B cell (primary cell): Measurements from ENCODE around the gene PIP4K2A. TPM values are rescaled to one million over a fixed set of nuclear protein-coding genes. Genes with fewer than 3 reads are reported as not detected.

Source experiments
- ATAC-seq: fragments of 200-7000 bp; cut with Tn5 transposase; one replicate; pipeline ENCODE4 v1.10.0; 2021; ENCODE audit warnings: low read depth, mild to moderate bottlenecking, moderate number of reproducible peaks, moderate library complexity
- CTCF ChIA-PET: fragments of 350-600 bp; sonication (Branson Sonifier 250); formaldehyde crosslinking; loops from one replicate; lab custom pipeline; 2021; ENCODE audit warnings: antibody characterized with exemption, inconsistent platforms; lab: Charles Lee
- POLR2A ChIA-PET: fragments of 350-600 bp; sonication (Branson Sonifier 250); formaldehyde crosslinking; loops from one replicate; lab custom pipeline; 2021; ENCODE audit warnings: antibody characterized with exemption; lab: Charles Lee
- DNase-seq: peaks from one replicate; pipeline ENCODE4 v3.0.0; 2013
- H2AFZ ChIP-seq: 2 replicates; pipeline ENCODE4 v1.6.1; 2012; ENCODE audit warnings: mild to moderate bottlenecking, low read depth, low read length; ENCODE audit not compliant: insufficient read depth, poor library complexity, severe bottlenecking
- H3K27ac ChIP-seq, 2 donors: 1 replicate in 1 of 2; 2 replicates in 1 of 2; pipeline ENCODE4 v1.5.1; 2012 to 2013; ENCODE audit warnings: low read length in 2 of 2, mild to moderate bottlenecking in 2 of 2, moderate library complexity in 1 of 2
- H3K27me3 ChIP-seq, 4 experiments: fragments of 200-600 bp in 1 of 4; sonication (generic) in 1 of 4; replicated peaks in 1 of 4; 1 replicate in 2 of 4; 2 replicates in 2 of 4; pipeline versions ENCODE4 v1.6.1 to v1.7.0; 2013 to 2016; ENCODE audit warnings: low read length in 3 of 4, mild to moderate bottlenecking in 2 of 4, mixed read lengths in 1 of 4, moderate library complexity in 1 of 4; ENCODE audit not compliant: insufficient read depth in 4 of 4, control insufficient read depth in 3 of 4; ENCODE audit errors: control extremely low read depth in 1 of 4
- H3K36me3 ChIP-seq, 2 experiments: replicated peaks in 1 of 2; 1 replicate in 1 of 2; 2 replicates in 1 of 2; pipeline versions ENCODE4 v1.6.1 to v1.7.1; 2013; ENCODE audit warnings: low read length in 1 of 2; ENCODE audit not compliant: insufficient read depth in 2 of 2, control insufficient read depth in 1 of 2; ENCODE audit errors: control extremely low read depth in 1 of 2, extremely low read depth in 1 of 2
- H3K4me1 ChIP-seq, 2 donors: fragments of 200-600 bp in 1 of 2; sonication (generic) in 1 of 2; 1 replicate in 1 of 2; 2 replicates in 1 of 2; pipeline versions ENCODE4 v1.5.1 to v1.6.1; 2013 to 2017; ENCODE audit warnings: low read length in 2 of 2; ENCODE audit not compliant: control insufficient read depth in 2 of 2, insufficient read depth in 2 of 2
- H3K4me2 ChIP-seq: replicated peaks from 2 replicates; pipeline ENCODE3; 2012; ENCODE audit warnings: mild to moderate bottlenecking, low read depth, low read length; ENCODE audit not compliant: poor library complexity, severe bottlenecking
- H3K4me3 ChIP-seq, 5 experiments: fragments of 200-600 bp in 1 of 5; sonication (generic) in 1 of 5; 1 replicate in 3 of 5; 2 replicates in 2 of 5; pipeline versions ENCODE4 v1.5.1 to v1.7.0; 2011 to 2016; ENCODE audit warnings: low read length in 4 of 5, mild to moderate bottlenecking in 4 of 5, low read depth in 2 of 5, control low read depth in 1 of 5, moderate library complexity in 1 of 5; ENCODE audit not compliant: insufficient read depth in 1 of 5; ENCODE audit errors: control extremely low read depth in 1 of 5, extremely low read depth in 1 of 5
- H3K79me2 ChIP-seq: fragments of 200-600 bp; sonication (generic); one replicate; pipeline ENCODE4 v1.6.0; 2016; ENCODE audit warnings: low read length; ENCODE audit not compliant: control insufficient read depth, insufficient read depth
- H3K9ac ChIP-seq: fragments of 200-600 bp; sonication (generic); 2 replicates; pipeline ENCODE4 v1.6.1; 2017; ENCODE audit warnings: mild to moderate bottlenecking, low read length, moderate library complexity
- H3K9me3 ChIP-seq, 3 donors: one replicate each; pipeline versions ENCODE4 v1.6.1 to v1.7.1; 2013; ENCODE audit warnings: low read length in 2 of 3; ENCODE audit not compliant: control insufficient read depth in 2 of 3, insufficient read depth in 1 of 3; ENCODE audit errors: control extremely low read depth in 1 of 3
- H4K20me1 ChIP-seq: 2 replicates; pipeline ENCODE4 v1.6.0; 2012; ENCODE audit warnings: mild to moderate bottlenecking, low read length; ENCODE audit not compliant: insufficient read depth, control insufficient read depth, poor library complexity, severe bottlenecking
- H3K27ac Mint-ChIP-seq: one replicate; pipeline ENCODE4 v1.8.0; 2021; ENCODE audit warnings: mixed read lengths
- H3K27me3 Mint-ChIP-seq: one replicate; pipeline ENCODE4 v1.8.0; 2021; ENCODE audit warnings: mixed read lengths
- H3K4me1 Mint-ChIP-seq: one replicate; pipeline ENCODE4 v1.8.0; 2021; ENCODE audit warnings: mixed read lengths
- H3K4me3 Mint-ChIP-seq: one replicate; pipeline ENCODE4 v1.8.0; 2021; ENCODE audit warnings: mixed read lengths
- H3K9me3 Mint-ChIP-seq: one replicate; pipeline ENCODE4 v1.8.0; 2022; ENCODE audit warnings: mixed read lengths; ENCODE audit not compliant: insufficient read depth
- CTCF ChIP-seq: fragments of 200-600 bp; IDR thresholded peaks from one replicate; pipeline ENCODE4 v1.8.0; 2022; ENCODE audit warnings: antibody characterized with exemption, mild to moderate bottlenecking
- EZH2 ChIP-seq: IDR thresholded peaks from 2 replicates; pipeline ENCODE4 v1.6.1; 2012; ENCODE audit warnings: borderline replicate concordance, low read depth, mild to moderate bottlenecking, moderate library complexity, low read length; ENCODE audit not compliant: insufficient read depth, poor library complexity, severe bottlenecking
- WGBS: methylation state at CpG from one replicate; pipeline ENCODE4 v1.1.5; 2013; ENCODE audit warnings: missing lambda C conversion rate; ENCODE audit not compliant: insufficient coverage; 5-methylcytosine and 5-hydroxymethylcytosine counted together
- intact Hi-C: fragments of 100-400 bp; cut with micrococcal nuclease; formaldehyde crosslinking; loops from one replicate; pipeline ENCODE4 v1.10.0; 2022
- polyA plus RNA-seq: library from polyadenylated mRNA; depleted of rRNA; stranded (reverse); fragments of >200 nt; gene quantifications from 2 replicates; pipeline ENCODE4 v1.2.3, GENCODE V29; 2012
- total RNA-seq, 2 donors: library from RNA; stranded (reverse); fragments of 120-200 nt in 1 of 2; gene quantifications; 1 replicate in 1 of 2; 2 replicates in 1 of 2; pipeline versions ENCODE4 v1.2.3 to v1.2.4, GENCODE V29; 2013 to 2022

Gene PIP4K2A
- total and polyA plus RNA-seq, 2 donors (not counting 1 experiment from before 2014, with no cell fraction given) = 21.8 to 103 TPM

DNA sequence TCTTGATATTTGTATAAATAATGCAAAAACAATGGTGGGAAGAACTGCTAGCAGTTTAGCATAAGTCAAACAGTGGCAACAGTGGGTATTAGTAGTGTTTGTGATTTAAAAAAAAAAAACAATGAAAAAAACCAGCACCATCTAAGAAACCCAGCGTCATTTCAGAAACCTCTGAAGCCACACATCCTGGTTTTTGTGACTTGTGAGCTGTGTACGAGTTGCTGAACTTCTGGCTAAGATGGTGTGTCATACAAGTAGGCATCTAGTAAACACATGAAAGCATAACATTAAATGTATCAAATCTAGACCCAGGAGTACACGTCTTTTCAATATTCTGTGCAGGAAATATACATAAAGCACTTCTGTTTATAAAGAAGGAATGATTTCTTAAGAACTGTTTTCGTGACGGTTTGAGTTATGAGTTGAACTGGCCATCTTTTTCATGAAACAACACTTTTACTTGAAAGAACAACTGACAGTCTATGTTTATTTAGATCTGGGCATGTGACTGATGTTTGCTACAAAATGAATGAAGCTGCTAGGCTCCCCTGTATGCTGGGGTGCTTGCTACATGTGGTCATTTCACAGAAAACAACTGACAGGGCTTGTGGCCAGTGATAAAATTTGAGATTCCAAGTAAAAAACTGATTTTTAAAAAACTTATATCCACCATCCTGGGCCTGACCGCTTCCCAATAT lies 143.5 kb downstream of the PIP4K2A start:
- Mint-ChIP-seq H3K4me1 (peaks cover 7% of the 10 kb centered on the region), H3K4me3 (no peak overlapping the region), H3K9me3 (no peaks in the 10 kb centered on the region), H3K27ac (no peak overlapping the region), H3K27me3 (no peaks in the 10 kb centered on the region)
- no peak for DNase-seq
- CTCF ChIA-PET = interaction anchor here (0.9 to 7.5 kb wide), 2 partner anchors 418 to 562 kb away, joined by 3 to 76 read pairs; no protein-coding TSS in a partner anchor
- no peak for TF ChIP-seq EZH2
- TF ChIP-seq CTCF = no peak
- peaks cover 5 to 7% of the 10 kb centered on the region in 2 donors for H3K4me1 ChIP-seq
- peaks cover 16% of the 10 kb centered on the region for H3K79me2 ChIP-seq
- no peak overlapping the region for H3K27ac ChIP-seq
- H3K36me3 ChIP-seq = peaks cover 1 to 66% of the 10 kb centered on the region in 2 experiments
- no CpG with 5 or more reads among the region's 6 CpGs for WGBS
- H3K9ac ChIP-seq = no peak overlapping the region
- H2AFZ ChIP-seq = no peak overlapping the region
- H4K20me1 ChIP-seq = no peaks in the 10 kb centered on the region
- intact Hi-C loops = loop anchor here (5.0 kb wide), 2 partner anchors 276 to 569 kb away; partner anchors contain the start of gene DNAJC1
- H3K9me3 ChIP-seq = no peaks in the 10 kb centered on the region
- no peaks in the 10 kb centered on the region for H3K27me3 ChIP-seq
- no peak overlapping the region for H3K4me2 ChIP-seq
- POLR2A ChIA-PET = no interaction called here
- no peak overlapping the region for H3K4me3 ChIP-seq
- no peak for ATAC-seq

GRCh38 chr10:22570234-22570633 lies 144.1 kb downstream of the PIP4K2A start:
- intact Hi-C loops = loop anchor here (5.0 kb wide), 2 partner anchors 277 to 568 kb away; partner anchors contain the start of gene DNAJC1
- TF ChIP-seq EZH2 (no peak), CTCF (no peak)
- Histone ChIP-seq H2AFZ (no peak overlapping the region), H3K9ac (no peak overlapping the region), H3K79me2 (peaks cover 16% of the 10 kb centered on the region), H4K20me1 (no peaks in the 10 kb centered on the region), H3K27ac (no peak overlapping the region), H3K4me1 (peaks cover 5 to 7% of the 10 kb centered on the region in 2 donors), H3K36me3 (peaks cover 1 to 64% of the 10 kb centered on the region in 2 experiments), H3K9me3 (no peaks in the 10 kb centered on the region), H3K4me3 (no peak overlapping the region), H3K4me2 (no peak overlapping the region), H3K27me3 (no peaks in the 10 kb centered on the region)
- ChIA-PET POLR2A (interaction anchor here (0.6 kb wide), 1 partner anchor 148 kb away, joined by 4 read pairs; no protein-coding TSS in a partner anchor), CTCF (interaction anchor here (7.5 kb wide), 1 partner anchor 418 kb away, joined by 76 read pairs; no protein-coding TSS in a partner anchor)
- Mint-ChIP-seq H3K9me3 (no peaks in the 10 kb centered on the region), H3K4me3 (no peak overlapping the region), H3K27ac (peak overlapping the region; percentile 59), H3K4me1 (peaks cover 7% of the 10 kb centered on the region), H3K27me3 (no peaks in the 10 kb centered on the region)
- ATAC-seq = no peak
- no peak for DNase-seq
- WGBS = 76% methylated on average over 2 of the region's 4 CpGs
